Measurements from ENCODE around the gene ZNF497.

ZNF497 gene

DNA sequence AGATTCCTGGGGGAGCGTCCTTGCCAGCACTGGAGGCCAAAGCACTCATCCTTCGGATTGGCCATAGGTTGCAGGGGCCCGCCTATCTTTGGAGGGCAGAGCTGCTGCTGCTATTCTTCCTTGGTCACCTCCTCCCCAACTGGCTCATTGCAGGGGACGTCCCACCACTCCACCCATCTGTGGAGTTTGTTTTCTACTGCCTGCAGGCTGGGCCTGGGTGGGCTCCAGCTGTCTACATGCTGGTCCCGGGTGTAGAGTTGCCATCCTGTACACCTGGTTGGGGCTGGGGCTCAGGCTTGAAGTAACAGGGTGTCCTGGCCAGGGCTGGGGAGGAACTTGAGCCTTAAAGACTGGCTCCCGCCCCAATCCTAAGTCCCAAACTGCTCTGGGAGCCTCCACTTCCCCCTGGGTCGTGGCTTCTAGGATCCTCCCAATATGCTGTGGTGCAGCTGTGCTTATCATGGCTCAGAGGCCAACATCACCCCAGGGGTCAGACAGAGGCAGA is 35.0 kb upstream of the ZNF497 start:
- H3K4me3 ChIP-seq (ENCODE audit: control insufficient read depth, low read depth, low read length) = no peak overlapping the region
- DNase-seq (ENCODE audit: low read depth) = no peak
- TF ChIP-seq, protein P1, sequence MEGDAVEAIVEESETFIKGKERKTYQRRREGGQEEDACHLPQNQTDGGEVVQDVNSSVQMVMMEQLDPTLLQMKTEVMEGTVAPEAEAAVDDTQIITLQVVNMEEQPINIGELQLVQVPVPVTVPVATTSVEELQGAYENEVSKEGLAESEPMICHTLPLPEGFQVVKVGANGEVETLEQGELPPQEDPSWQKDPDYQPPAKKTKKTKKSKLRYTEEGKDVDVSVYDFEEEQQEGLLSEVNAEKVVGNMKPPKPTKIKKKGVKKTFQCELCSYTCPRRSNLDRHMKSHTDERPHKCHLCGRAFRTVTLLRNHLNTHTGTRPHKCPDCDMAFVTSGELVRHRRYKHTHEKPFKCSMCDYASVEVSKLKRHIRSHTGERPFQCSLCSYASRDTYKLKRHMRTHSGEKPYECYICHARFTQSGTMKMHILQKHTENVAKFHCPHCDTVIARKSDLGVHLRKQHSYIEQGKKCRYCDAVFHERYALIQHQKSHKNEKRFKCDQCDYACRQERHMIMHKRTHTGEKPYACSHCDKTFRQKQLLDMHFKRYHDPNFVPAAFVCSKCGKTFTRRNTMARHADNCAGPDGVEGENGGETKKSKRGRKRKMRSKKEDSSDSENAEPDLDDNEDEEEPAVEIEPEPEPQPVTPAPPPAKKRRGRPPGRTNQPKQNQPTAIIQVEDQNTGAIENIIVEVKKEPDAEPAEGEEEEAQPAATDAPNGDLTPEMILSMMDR (conservative IDR thresholded peaks at IDR 0.05; ENCODE audit: control insufficient read depth, insufficient read depth, low read depth, low read length) = no peak

DNA sequence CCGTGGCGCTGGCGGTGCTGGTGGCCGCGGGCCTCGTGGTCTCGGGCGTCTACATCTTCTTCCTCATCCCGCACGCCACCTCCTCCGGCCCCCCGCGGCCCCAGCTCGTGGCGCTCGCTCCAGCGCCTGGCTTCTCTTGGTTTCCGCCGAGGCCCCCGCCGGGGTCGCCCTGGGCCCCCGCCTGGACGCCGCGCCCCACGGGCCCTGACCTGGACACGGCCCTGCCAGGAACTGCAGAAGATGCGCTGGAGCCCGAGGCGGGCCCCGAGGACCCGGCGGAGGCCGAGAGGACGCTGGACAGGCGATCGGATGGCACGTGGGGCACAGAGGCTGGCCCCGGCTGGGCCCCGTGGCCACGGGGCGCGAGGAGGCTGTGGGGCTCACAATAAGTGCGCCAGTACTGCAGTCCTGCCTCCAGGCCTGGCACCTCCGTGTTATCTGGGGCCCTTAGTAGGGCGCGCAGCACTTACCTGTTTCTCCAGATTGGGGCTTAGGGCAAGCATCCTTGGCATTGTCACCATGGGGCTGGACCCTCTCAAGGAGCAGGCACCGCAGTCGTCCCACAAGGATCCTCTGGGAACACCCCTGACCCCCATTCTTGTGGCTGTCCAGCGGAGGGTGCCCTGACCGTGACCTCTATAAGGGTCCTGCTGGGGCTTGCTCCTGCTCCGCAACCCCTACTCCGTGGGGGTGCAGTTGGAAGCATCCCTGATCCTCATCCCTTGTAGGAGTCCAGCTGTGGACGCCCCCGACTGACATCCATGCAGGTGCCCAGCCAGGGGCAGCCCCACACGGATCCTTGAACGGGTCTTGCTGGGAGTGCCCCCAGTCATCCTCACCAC is 34.4 kb upstream of the ZNF497 start:
- TF ChIP-seq, protein P1 (conservative IDR thresholded peaks at IDR 0.05; ENCODE audit: control insufficient read depth, insufficient read depth, low read depth, low read length) = no peak
- no peak for DNase-seq (ENCODE audit: low read depth)
- H3K4me3 ChIP-seq (ENCODE audit: control insufficient read depth, low read depth, low read length) = no peak overlapping the region

DNA sequence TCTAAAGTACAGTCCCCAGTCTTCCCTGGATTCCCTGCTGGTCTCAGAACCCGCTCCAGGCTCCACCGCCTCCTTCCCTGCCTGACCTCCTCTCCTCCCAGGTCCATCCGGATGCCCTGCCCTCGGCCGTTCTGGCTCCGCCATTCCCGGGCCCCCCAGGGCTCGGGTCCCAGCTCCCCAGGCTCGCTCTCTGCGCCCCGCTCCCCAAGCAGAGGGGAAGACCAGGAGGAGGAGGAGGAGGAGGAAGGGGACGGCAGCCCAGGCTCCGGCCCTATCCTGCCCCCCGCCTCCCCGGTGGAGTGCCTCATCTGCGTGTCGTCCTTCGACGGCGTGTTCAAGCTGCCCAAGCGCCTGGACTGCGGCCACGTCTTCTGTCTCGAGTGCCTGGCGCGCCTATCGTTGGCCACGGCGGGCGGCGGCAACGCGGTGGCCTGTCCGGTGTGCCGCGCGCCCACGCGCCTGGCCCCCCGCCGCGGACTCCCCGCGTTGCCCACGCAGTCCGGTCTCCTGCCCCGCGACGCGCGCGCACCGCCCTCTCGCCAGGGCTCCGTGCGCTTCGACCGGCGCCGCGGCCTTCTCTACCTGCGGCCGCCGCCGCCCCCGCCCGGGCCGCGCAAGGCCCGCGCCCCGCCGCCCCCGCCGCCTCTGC is 33.6 kb upstream of the ZNF497 start:
- H3K4me3 ChIP-seq (ENCODE audit: control insufficient read depth, low read depth, low read length) = no peak overlapping the region

DNA sequence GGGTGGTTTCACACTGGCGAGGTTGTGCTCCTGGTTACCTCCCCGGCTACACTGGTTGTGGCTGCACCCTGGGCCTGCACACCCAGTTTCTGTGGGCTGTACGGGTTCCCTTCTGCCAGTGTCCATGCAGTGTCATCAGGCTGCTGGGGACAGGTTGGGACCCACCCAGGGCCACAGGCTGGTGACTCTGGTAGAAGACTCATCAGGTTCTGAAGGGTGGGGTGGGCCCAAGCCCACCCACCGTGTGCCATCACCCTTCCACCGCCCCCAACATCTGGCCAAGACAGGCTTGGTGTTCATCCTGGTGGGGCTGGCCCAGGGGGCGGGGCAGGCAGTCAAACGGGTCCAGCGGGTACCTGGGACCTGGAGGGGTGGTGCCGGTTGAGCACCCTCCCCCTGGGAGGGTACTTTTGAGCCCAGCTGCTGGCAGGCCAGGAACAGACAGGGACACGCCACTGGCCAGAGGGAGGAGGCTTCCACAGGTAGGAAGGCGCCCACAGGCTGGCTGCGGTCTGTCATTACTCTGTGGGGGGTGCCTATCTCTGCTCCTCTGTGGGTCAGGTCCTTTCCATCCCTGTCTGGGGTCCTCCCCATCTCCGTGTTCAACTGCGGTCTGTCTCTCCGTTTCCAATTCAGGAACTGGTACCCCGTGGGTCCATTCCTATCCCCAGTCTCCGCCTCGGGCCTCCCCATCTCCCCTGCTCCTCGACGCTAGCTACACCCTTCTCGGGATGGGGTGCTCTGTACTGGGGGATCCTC is 32.8 kb upstream of the ZNF497 start, which contains the start of gene RNF225:
Gene RNF225 (plus strand): TSS at position 437 of the 759 bp plus-strand sequence. CDS start 434 bp downstream, outside the sequence.
- no peak within 1 kb of the TSS for H3K4me3 ChIP-seq (ENCODE audit: control insufficient read depth, low read depth, low read length)
- DNase-seq (ENCODE audit: low read depth) = peak; percentile 13
- TF ChIP-seq, protein P1 (conservative IDR thresholded peaks at IDR 0.05; ENCODE audit: control insufficient read depth, insufficient read depth, low read depth, low read length) = no peak

More for the DNA sequence above, 33.6 kb upstream of the ZNF497 start:
- TF ChIP-seq, protein P1 (conservative IDR thresholded peaks at IDR 0.05; ENCODE audit: control insufficient read depth, insufficient read depth, low read depth, low read length) = no peak
- DNase-seq (ENCODE audit: low read depth) = peak; percentile 32

DNA sequence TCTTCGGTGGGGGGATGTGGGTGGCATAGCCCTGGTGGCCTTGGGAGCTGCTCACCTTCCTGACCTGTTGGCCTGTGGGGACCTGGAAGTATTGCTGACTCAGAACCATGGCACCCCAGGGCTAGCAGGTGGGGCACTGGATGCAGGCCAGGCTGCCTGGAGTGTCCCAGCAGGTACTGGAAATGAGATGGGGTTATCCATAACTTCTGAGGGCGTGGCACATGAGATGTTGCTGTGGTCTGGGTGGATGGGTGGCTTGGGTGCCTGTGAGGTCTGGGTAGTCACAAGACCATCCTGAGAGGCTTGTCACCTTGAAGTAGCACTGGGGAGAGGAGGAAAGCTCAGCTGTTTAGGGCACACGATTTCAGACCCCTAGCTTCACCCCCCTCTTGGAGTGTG is 32.3 kb upstream of the ZNF497 start:
- no peak for DNase-seq (ENCODE audit: low read depth)
- H3K4me3 ChIP-seq (ENCODE audit: control insufficient read depth, low read depth, low read length) = no peak overlapping the region

DNA sequence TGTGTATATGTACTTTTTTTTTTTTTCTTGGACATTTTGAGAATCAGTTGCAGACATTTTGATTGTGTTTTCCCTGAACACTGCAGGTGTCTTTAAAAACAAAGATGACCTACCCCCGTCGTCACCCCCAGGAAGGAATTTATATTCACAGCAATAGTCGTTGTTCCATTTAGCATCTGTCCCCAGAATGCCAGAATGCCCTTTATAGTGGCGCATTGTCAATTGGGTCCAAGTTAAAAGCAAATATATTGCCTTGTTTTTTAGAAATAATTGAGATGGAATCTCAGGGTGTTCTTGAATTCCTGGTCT is 31.1 kb upstream of the ZNF497 start:
- TF ChIP-seq, protein P1 (conservative IDR thresholded peaks at IDR 0.05; ENCODE audit: control insufficient read depth, insufficient read depth, low read depth, low read length) = no peak
- DNase-seq (ENCODE audit: low read depth) = no peak
- no peak overlapping the region for H3K4me3 ChIP-seq (ENCODE audit: control insufficient read depth, low read depth, low read length)

More for the DNA sequence above, 32.3 kb upstream of the ZNF497 start:
- TF ChIP-seq, protein P1 (conservative IDR thresholded peaks at IDR 0.05; ENCODE audit: control insufficient read depth, insufficient read depth, low read depth, low read length) = no peak

All from fibroblast of mammary gland (primary cell).